ENCODE measurements around the gene GNG7.
"Not testable (repeated sequence)": the region's sequence is repeated elsewhere in the genome, so short reads cannot be mapped to it uniquely, and the experiment has no call there.

The GNG7 gene

DNA sequence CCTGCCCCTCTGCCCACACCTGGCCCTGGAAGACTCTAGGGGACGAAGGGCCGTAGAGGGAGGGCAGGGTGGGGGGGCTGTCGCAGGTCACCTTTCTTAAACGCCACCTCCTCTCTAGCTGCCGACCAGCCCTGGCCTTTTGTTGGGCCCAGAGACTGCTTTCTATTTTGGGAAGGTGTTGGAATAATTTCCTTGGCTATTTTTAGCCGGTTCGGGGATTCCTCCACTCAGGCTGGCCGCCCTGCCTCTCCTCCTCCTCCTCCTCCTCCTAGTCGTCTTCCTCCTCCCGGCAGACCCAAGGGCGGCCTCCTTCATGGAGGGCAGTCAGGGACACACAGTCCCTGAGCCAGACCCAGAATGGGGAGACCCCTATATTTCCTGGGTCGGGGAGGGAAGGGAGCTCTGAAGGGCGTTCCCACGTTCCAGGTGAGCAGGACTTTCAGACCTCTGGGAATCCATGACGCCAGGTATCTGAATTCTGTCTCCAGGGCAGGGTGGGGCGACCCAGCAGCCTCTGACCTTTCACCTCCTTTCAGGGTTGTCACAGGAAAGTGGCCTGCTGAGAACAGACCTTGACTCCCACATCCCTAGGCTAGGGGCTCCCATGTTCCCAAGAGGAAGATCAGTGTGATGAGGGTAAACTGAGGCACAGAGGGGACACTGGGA lies 206.7 kb downstream of the GNG7 start:
- H3K4me3 ChIP-seq (ENCODE audit: low read depth, low read length) = no peak overlapping the region
- DNase-seq (ENCODE audit: low read depth) = no peak
- TF ChIP-seq CTCF (IDR thresholded peaks at IDR 0.05; ENCODE audit: low read depth, low read length, missing control alignments) = no peak

DNA sequence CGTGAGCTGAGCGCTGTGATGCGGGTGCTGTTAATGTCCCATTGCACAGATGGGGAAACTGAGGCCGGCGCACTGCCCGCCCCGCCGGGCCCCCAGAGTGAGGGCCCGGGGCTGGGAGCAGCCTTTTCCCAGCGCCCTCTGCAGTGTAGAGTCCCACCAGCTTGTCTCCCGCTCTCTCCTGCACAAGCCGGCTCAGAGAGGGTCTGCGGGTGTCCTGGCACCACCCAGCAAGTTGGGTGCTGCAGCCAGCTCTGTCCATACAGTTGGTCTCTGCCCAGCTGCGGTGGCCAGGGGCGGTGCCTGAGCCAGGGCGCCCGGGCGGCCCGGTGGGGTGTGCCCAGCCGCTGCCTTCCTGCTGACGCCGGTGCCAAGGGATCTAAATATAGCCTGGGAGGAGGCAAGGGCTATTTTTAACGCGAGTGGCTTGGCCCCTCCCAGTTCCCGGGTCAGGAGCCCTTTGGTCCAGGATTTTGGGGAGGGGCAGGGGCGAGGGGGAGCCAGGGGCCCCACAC lies 207.3 kb downstream of the GNG7 start:
- peak overlapping the region; percentile 56 for H3K4me3 ChIP-seq (ENCODE audit: low read depth, low read length)
- DNase-seq (ENCODE audit: low read depth) = no peak
- TF ChIP-seq CTCF (IDR thresholded peaks at IDR 0.05; ENCODE audit: low read depth, low read length, missing control alignments) = no peak

GRCh38 chr19:2494447-2495129 lies 207.9 kb downstream of the GNG7 start:
- TF ChIP-seq CTCF (IDR thresholded peaks at IDR 0.05; ENCODE audit: low read depth, low read length, missing control alignments) = no peak
- no peak for DNase-seq (ENCODE audit: low read depth)
- peak overlapping the region; percentile 56 for H3K4me3 ChIP-seq (ENCODE audit: low read depth, low read length)

GRCh38 chr19:2494084-2494446 lies 208.4 kb downstream of the GNG7 start:
- no peak for DNase-seq (ENCODE audit: low read depth)
- TF ChIP-seq CTCF (IDR thresholded peaks at IDR 0.05; ENCODE audit: low read depth, low read length, missing control alignments) = no peak
- H3K4me3 ChIP-seq (ENCODE audit: low read depth, low read length) = no peak overlapping the region

- DNase-seq (ENCODE audit: low read depth); H3K4me3 ChIP-seq (ENCODE audit: low read depth, low read length): not testable (repeated sequence)
Measured at GRCh38 chr19:2493448-2493847, 209.0 kb downstream of the GNG7 start.

DNA sequence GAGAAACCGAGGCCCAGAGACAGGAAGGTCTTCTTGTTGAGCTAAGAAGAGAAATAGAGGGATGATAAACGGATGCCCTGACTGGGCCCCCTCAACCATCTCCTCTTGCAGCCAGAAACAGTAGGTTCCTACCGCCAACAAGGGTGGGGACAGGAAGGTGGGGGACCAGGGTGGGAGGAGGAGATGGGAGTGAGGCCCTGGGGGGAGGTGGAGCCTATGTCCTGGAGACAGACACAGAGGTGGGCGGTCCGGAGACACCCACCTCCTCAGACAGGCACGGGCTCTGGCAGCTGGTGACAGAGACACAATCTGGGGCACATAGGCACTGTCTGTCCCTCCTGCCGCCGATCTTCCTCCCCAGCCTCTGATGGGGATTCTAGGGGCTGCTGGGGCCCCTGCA lies 209.6 kb downstream of the GNG7 start:
- no peak for TF ChIP-seq CTCF (IDR thresholded peaks at IDR 0.05; ENCODE audit: low read depth, low read length, missing control alignments)
- DNase-seq (ENCODE audit: low read depth) = no peak

GRCh38 chr19:2491130-2491801 lies 211.2 kb downstream of the GNG7 start:
- TF ChIP-seq CTCF (IDR thresholded peaks at IDR 0.05; ENCODE audit: low read depth, low read length, missing control alignments) = no peak
- H3K4me3 ChIP-seq (ENCODE audit: low read depth, low read length) = no peak overlapping the region
- DNase-seq (ENCODE audit: low read depth) = no peak

More for the DNA sequence above, 209.6 kb downstream of the GNG7 start:
- H3K4me3 ChIP-seq (ENCODE audit: low read depth, low read length) = no peak overlapping the region
